ENCODE data around the gene NT5C.
"Not testable (repeated sequence)": the region's sequence is repeated elsewhere in the genome, so short reads cannot be mapped to it uniquely, and the experiment has no call there.

NT5C gene

GRCh38 chr17:75142236-75142971 lies 10.9 kb upstream of the NT5C start:
- FAIRE-seq, result no peak

GRCh38 chr17:75138519-75138918 lies 7.0 kb upstream of the NT5C start:
- no peak for FAIRE-seq

GRCh38 chr17:75137762-75138161 lies 6.2 kb upstream of the NT5C start:
- FAIRE-seq, result not testable (repeated sequence)

- FAIRE-seq, result no peak
Measured at GRCh38 chr17:75135946-75136345, 4.4 kb upstream of the NT5C start.

GRCh38 chr17:75135452-75135851 lies 3.9 kb upstream of the NT5C start:
- FAIRE-seq, result no peak

GRCh38 chr17:75133607-75134347 lies 2.2 kb upstream of the NT5C start:
- not testable (repeated sequence) for FAIRE-seq

GRCh38 chr17:75133001-75133400 lies 1.5 kb upstream of the NT5C start:
- FAIRE-seq, result no peak

- not testable (repeated sequence) for FAIRE-seq
Measured at GRCh38 chr17:75132018-75133000, 767 bp upstream of the NT5C start.

GRCh38 chr17:75130632-75131277 lies 787 bp downstream of the NT5C start:
- FAIRE-seq, result no peak

- FAIRE-seq, result no peak
Measured at GRCh38 chr17:75130059-75130631, 1.4 kb downstream of the NT5C start.

- FAIRE-seq, result no peak
Measured at GRCh38 chr17:75129576-75129975, 2.0 kb downstream of the NT5C start.

- FAIRE-seq, result no peak
Measured at GRCh38 chr17:75128694-75129505, 2.6 kb downstream of the NT5C start.

DNA sequence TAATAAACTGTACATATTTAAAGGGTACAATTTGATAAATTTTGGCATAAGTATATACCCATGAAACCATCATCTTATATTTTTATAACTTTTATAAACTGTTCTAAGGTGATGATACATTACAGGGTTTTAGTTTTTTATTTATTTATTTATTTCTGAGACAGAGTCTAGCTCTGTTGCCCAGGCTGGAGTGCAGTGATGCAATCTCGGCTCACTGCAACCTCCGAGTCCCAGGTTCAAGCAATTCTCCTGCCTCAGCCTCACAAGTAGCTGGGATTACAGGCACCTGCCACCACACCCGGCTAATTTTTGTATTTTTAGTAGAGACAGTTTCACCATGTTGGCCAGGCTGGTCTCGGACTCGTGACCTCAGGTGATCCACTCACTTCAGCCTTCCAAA lies 3.6 kb downstream of the NT5C start:
- FAIRE-seq, result not testable (repeated sequence)

DNA sequence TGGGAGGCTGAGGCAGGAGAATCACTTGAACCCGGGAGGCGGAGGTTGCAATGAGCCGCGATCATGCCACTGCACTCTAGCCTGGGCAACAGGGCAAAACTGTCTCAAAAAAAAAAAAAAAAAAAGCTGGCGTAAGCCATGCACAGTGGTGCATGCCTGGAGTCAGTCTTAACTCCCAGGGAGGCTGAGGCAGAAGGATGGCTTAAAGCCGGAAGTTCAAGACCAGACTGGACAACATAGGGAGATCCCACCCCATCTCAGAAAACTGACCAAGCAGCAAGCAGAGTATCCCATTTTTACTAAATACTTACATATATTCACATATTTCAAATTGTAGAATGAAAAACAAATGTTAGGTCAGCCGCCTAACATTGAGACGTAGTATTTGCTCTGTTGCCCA lies 4.6 kb downstream of the NT5C start:
- FAIRE-seq, result no peak

DNA sequence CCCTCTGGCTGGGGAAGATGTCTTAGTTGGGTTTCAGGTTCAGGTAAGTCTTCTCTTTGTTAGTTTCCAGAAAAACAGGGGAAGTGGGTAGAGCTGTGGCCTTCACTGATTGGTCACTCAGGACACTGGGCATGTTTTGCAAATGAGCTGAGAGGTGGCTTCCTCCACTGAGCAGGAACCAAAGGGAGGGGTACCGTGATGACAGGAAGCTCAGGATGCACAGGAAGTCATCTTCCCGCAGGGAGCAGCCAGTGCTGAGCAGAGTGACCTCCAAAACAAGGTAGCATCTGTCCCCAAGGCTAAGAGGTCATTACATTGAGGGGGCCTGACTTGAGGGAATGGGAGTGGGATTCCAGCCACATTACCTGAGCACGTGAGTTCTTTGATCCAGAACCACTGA lies 5.6 kb downstream of the NT5C start:
- FAIRE-seq, result no peak

DNA sequence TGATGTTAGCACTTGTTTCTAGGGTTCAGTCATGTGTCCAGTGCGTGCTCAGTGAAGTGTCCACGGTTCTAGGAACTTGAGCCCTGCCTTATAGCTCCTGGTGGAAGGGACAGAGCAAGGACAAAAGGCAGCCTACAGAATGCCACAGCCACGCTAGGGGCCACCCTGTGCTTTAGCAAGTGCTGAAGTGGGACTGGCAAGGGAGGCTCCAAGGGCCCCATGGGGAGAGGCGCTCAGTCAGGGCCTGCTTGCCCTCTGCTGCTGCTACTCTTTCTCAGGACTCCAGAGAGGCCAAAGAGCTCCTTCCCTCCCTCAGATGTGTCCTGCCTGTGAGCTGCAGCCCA lies 6.8 kb downstream of the NT5C start:
- no peak for FAIRE-seq

- no peak for FAIRE-seq
Measured at GRCh38 chr17:75124041-75124818, 7.3 kb downstream of the NT5C start.

GRCh38 chr17:75118307-75118706 lies 13.2 kb downstream of the NT5C start:
- FAIRE-seq, result no peak

DNA sequence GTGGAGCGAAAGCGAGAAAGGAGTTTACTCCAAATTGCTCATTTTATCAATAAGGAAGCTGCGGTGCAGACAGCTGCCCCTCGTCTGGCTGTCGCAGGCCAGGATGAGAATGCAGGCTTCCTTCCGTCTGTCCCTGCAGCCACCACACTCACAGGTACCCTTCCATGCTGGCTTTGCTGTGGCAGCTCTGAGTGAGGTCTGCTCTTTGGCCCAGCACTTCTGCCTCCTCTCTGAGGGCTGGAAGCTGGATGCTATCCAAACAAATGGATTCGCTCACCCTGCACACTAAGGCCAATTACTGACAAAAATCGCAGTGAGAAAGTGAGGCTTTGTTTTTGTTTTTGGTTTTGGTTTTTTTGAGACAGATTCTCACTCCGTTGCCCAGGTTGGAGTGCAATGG lies 14.8 kb downstream of the NT5C start:
- no peak for FAIRE-seq

GRCh38 chr17:75115555-75115954 lies 16.0 kb downstream of the NT5C start:
- no peak for FAIRE-seq
